Panc1 (cell line): ENCODE results near the gene OMG. TPM values are rescaled to one million over a fixed set of nuclear protein-coding genes. Genes with fewer than 3 reads are reported as not detected.

Experiments used
- ATAC-seq: fragments of 200-7000 bp; cut with Tn5 transposase; 2 replicates; pipeline ENCODE4 v1.9.1; 2020; ENCODE audit warnings: mild to moderate bottlenecking, moderate library complexity
- BruUV-seq: library from RNA; stranded (reverse); fragments of 400-500 nt; replicated peaks from 2 replicates; lab custom pipeline; 2021; lab: Mats Ljungman, UMichigan
- CTCF ChIA-PET: fragments of 300-600 bp; sonication (Branson Sonifier 250); formaldehyde crosslinking; loops from one replicate; lab custom pipeline; 2022; ENCODE audit warnings: antibody characterized with exemption; lab: Charles Lee
- POLR2A ChIA-PET: fragments of 300-600 bp; sonication (Branson Sonifier 250); formaldehyde crosslinking; loops from one replicate; lab custom pipeline; 2022; ENCODE audit warnings: antibody characterized with exemption; lab: Charles Lee
- DNase-seq: peaks from one replicate; pipeline ENCODE4 v3.0.0-alpha.2; 2010; ENCODE audit warnings: low read depth, low spot score
- H3K27ac ChIP-seq: 2 replicates; pipeline ENCODE4 v1.5.1; 2011; ENCODE audit warnings: mild to moderate bottlenecking, low read length, inconsistent platforms
- H3K27me3 ChIP-seq: fragments of 200-500 bp; sonication (Bioruptor generic); 2 replicates; pipeline ENCODE4 v1.6.0; 2014; ENCODE audit warnings: low read length, inconsistent platforms; ENCODE audit not compliant: control insufficient read depth, insufficient read depth
- H3K36me3 ChIP-seq: fragments of 200-500 bp; sonication (Bioruptor generic); 2 replicates; pipeline ENCODE4 v1.5.1; 2014; ENCODE audit warnings: inconsistent platforms, mild to moderate bottlenecking, low read length, moderate library complexity; ENCODE audit not compliant: control insufficient read depth, insufficient read depth
- H3K4me1 ChIP-seq: 2 replicates; pipeline ENCODE4 v1.5.1; 2011; ENCODE audit warnings: inconsistent platforms, mild to moderate bottlenecking, low read length, moderate library complexity; ENCODE audit not compliant: control insufficient read depth, insufficient read depth
- H3K4me3 ChIP-seq, 2 experiments: 2 replicates each; pipeline ENCODE4 v1.5.1; 2011 to 2012; ENCODE audit warnings: low read depth in 2 of 2, low read length in 2 of 2, mild to moderate bottlenecking in 2 of 2, inconsistent platforms in 1 of 2, moderate library complexity in 1 of 2
- H3K9me3 ChIP-seq: fragments of 200-500 bp; sonication (Bioruptor generic); 2 replicates; pipeline ENCODE4 v1.5.1; 2014; ENCODE audit warnings: low read depth, mild to moderate bottlenecking, inconsistent platforms, low read length, moderate library complexity; ENCODE audit not compliant: control insufficient read depth, insufficient read depth
- POLR2AphosphoS5 ChIP-seq: IDR thresholded peaks from 2 replicates; pipeline ENCODE4 v1.6.1; 2012; ENCODE audit warnings: mild to moderate bottlenecking, low read depth, low read length, moderate library complexity
- SIN3A ChIP-seq: IDR thresholded peaks from 2 replicates; pipeline ENCODE4 v1.6.1; 2012; ENCODE audit warnings: low read depth, mild to moderate bottlenecking, low read length, moderate library complexity, borderline replicate concordance; ENCODE audit not compliant: insufficient read depth
- TCF7L2 ChIP-seq: IDR thresholded peaks from 2 replicates; pipeline ENCODE4 v1.6.1; 2011; ENCODE audit warnings: mild to moderate bottlenecking, low read depth, low read length, inconsistent platforms
- in situ Hi-C: cut with HindIII; loops from 2 replicates; pipeline ENCODE4 v1.10.0; 2016; ENCODE audit warnings: low sequenced_read_pairs, low pct_unique_long_range_greater_than_20kb
- intact Hi-C: fragments of 100-400 bp; cut with micrococcal nuclease; formaldehyde crosslinking; loops from one replicate; pipeline ENCODE4 v1.10.0; 2022; ENCODE audit not compliant: unreplicated experiment
- total RNA-seq: library from RNA; stranded (reverse); gene quantifications from one replicate; pipeline ENCODE4 v1.2.1, GENCODE V29; 2021; ENCODE audit not compliant: unreplicated experiment
- TF ChIP-seq, protein P1 (sequence below), 2 experiments: IDR thresholded peaks; 2 replicates each; pipeline ENCODE4 v1.6.1; 2011 to 2012; ENCODE audit warnings: low read depth in 2 of 2, control low read depth in 1 of 2, low read length in 1 of 2, mild to moderate bottlenecking in 1 of 2, moderate library complexity in 1 of 2; ENCODE audit not compliant: insufficient read depth in 1 of 2
- TF ChIP-seq, protein P2 (sequence below): fragments of 450-650 bp; IDR thresholded peaks from 2 replicates; pipeline ENCODE4 v1.5.1; 2017; ENCODE audit warnings: mild to moderate bottlenecking

Gene OMG
- total RNA-seq, 1 experiment from 2014 or later = not detected

DNA sequence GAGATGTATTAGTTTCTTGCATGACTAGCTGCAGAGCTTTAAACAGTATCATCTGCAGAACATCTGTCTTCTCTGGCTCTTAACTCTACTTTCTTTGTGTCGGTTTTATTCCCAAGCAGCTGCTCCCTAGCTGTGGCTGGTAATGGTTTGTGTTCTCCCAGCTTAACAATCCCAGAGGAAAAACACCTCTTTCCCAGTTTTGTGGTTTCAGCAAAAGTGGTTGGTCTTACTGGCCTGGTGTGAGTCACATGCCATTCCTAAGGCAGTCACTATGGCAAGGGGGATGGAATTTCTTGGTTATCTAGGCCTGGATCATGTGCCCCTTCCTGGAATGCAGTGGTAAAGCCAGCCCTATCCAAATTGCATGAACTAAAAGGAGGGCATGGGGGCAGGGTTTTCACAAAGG lies 27.5 kb downstream of the OMG start:
- H3K27ac ChIP-seq = no peak overlapping the region; the same call in 1 of the 2 replicates
- intact Hi-C loops = no loop called here
- H3K36me3 ChIP-seq = peaks cover 9% of the 10 kb centered on the region
- in situ Hi-C loops = no loop called here
- BruUV-seq = no TSS peak
- CTCF ChIA-PET = interaction anchor here (0.6 kb wide), 1 partner anchor 9 kb away, joined by 4 read pairs; no protein-coding TSS in a partner anchor
- H3K4me3 ChIP-seq = no peak overlapping the region
- TF ChIP-seq TCF7L2 (no peak), SIN3A (no peak), POLR2AphosphoS5 (no peak)
- TF ChIP-seq, protein P1, sequence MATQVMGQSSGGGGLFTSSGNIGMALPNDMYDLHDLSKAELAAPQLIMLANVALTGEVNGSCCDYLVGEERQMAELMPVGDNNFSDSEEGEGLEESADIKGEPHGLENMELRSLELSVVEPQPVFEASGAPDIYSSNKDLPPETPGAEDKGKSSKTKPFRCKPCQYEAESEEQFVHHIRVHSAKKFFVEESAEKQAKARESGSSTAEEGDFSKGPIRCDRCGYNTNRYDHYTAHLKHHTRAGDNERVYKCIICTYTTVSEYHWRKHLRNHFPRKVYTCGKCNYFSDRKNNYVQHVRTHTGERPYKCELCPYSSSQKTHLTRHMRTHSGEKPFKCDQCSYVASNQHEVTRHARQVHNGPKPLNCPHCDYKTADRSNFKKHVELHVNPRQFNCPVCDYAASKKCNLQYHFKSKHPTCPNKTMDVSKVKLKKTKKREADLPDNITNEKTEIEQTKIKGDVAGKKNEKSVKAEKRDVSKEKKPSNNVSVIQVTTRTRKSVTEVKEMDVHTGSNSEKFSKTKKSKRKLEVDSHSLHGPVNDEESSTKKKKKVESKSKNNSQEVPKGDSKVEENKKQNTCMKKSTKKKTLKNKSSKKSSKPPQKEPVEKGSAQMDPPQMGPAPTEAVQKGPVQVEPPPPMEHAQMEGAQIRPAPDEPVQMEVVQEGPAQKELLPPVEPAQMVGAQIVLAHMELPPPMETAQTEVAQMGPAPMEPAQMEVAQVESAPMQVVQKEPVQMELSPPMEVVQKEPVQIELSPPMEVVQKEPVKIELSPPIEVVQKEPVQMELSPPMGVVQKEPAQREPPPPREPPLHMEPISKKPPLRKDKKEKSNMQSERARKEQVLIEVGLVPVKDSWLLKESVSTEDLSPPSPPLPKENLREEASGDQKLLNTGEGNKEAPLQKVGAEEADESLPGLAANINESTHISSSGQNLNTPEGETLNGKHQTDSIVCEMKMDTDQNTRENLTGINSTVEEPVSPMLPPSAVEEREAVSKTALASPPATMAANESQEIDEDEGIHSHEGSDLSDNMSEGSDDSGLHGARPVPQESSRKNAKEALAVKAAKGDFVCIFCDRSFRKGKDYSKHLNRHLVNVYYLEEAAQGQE (IDR thresholded peaks at IDR 0.05; ENCODE audit: insufficient read depth in 1 of 2, low read depth in 2 of 2, low read length in 1 of 2) = no peak
- TF ChIP-seq, protein P2, sequence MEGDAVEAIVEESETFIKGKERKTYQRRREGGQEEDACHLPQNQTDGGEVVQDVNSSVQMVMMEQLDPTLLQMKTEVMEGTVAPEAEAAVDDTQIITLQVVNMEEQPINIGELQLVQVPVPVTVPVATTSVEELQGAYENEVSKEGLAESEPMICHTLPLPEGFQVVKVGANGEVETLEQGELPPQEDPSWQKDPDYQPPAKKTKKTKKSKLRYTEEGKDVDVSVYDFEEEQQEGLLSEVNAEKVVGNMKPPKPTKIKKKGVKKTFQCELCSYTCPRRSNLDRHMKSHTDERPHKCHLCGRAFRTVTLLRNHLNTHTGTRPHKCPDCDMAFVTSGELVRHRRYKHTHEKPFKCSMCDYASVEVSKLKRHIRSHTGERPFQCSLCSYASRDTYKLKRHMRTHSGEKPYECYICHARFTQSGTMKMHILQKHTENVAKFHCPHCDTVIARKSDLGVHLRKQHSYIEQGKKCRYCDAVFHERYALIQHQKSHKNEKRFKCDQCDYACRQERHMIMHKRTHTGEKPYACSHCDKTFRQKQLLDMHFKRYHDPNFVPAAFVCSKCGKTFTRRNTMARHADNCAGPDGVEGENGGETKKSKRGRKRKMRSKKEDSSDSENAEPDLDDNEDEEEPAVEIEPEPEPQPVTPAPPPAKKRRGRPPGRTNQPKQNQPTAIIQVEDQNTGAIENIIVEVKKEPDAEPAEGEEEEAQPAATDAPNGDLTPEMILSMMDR = no peak
- peaks cover 9% of the 10 kb centered on the region; the same call in 1 of the 2 replicates for H3K4me1 ChIP-seq
- no peaks in the 10 kb centered on the region for H3K27me3 ChIP-seq
- no peaks in the 10 kb centered on the region for H3K9me3 ChIP-seq
- POLR2A ChIA-PET = no interaction called here
- ATAC-seq (peak; percentile 97), DNase-seq (peak; percentile 24)

DNA sequence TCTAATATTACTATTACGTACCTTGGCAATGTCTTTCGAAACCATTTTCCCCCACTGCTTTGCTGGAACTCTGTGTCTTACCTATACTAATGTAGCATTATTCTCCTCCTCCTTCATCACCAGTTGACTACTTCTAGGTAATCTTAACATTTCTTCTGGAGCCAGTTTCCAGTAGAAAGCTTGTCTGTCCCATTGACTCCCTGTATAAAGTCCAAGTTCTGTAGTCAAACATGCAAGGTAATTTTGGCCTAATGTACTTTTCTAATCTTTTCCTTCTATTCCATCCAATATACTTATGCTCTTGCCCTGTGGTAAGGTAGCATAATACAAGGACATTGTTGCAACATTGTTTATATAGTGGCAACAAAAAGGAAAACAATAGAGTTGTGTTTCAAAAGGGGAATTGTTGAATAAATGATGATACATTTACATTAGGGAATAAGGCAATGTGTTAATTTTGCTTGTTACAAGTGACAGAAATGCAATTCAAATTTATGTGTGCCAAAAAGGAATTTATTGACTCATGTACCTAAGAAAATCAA lies 27.9 kb downstream of the OMG start:
- intact Hi-C loops = no loop called here
- CTCF ChIA-PET = interaction anchor here (0.6 kb wide), 1 partner anchor 8 kb away, joined by 4 read pairs; no protein-coding TSS in a partner anchor

More for the DNA sequence above, 27.9 kb downstream of the OMG start:
- DNase-seq = no peak
- POLR2A ChIA-PET = interaction anchor here (0.6 kb wide), 1 partner anchor 44 kb away, joined by 3 read pairs; the partner anchor contains the start of gene EVI2B
- no peak for ATAC-seq
- peak overlapping the region; percentile 24; the same call in 1 of the 2 replicates for H3K27ac ChIP-seq
- in situ Hi-C loops = no loop called here
- H3K4me1 ChIP-seq = peaks cover 9% of the 10 kb centered on the region; the same call in 1 of the 2 replicates
- BruUV-seq = no TSS peak
- H3K27me3 ChIP-seq = no peaks in the 10 kb centered on the region
- TF ChIP-seq, protein P1 (IDR thresholded peaks at IDR 0.05; ENCODE audit: insufficient read depth in 1 of 2, low read depth in 2 of 2, low read length in 1 of 2) = no peak
- TF ChIP-seq TCF7L2 = no peak
- TF ChIP-seq, protein P2 = no peak
- no peak for TF ChIP-seq POLR2AphosphoS5
- no peak for TF ChIP-seq SIN3A
- peaks cover 9% of the 10 kb centered on the region for H3K36me3 ChIP-seq
- no peaks in the 10 kb centered on the region for H3K9me3 ChIP-seq
- H3K4me3 ChIP-seq = no peak overlapping the region
